GM21737 (cell line): ENCODE measurements around the gene CD34.
A peak's percentile ranks its signal among the peaks of the same experiment; 100 is the strongest.
"Not testable (repeated sequence)": the region's sequence is repeated elsewhere in the genome, so short reads cannot be mapped to it uniquely, and the experiment has no call there.

Experiments
- ATAC-seq: cut with Tn5 transposase; IDR thresholded peaks from one replicate; pipeline ENCODE4 v1.9.1; 2021; ENCODE audit warnings: mild to moderate bottlenecking, moderate library complexity; ENCODE audit not compliant: unreplicated experiment

Gene CD34, protein sequence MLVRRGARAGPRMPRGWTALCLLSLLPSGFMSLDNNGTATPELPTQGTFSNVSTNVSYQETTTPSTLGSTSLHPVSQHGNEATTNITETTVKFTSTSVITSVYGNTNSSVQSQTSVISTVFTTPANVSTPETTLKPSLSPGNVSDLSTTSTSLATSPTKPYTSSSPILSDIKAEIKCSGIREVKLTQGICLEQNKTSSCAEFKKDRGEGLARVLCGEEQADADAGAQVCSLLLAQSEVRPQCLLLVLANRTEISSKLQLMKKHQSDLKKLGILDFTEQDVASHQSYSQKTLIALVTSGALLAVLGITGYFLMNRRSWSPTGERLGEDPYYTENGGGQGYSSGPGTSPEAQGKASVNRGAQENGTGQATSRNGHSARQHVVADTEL

DNA sequence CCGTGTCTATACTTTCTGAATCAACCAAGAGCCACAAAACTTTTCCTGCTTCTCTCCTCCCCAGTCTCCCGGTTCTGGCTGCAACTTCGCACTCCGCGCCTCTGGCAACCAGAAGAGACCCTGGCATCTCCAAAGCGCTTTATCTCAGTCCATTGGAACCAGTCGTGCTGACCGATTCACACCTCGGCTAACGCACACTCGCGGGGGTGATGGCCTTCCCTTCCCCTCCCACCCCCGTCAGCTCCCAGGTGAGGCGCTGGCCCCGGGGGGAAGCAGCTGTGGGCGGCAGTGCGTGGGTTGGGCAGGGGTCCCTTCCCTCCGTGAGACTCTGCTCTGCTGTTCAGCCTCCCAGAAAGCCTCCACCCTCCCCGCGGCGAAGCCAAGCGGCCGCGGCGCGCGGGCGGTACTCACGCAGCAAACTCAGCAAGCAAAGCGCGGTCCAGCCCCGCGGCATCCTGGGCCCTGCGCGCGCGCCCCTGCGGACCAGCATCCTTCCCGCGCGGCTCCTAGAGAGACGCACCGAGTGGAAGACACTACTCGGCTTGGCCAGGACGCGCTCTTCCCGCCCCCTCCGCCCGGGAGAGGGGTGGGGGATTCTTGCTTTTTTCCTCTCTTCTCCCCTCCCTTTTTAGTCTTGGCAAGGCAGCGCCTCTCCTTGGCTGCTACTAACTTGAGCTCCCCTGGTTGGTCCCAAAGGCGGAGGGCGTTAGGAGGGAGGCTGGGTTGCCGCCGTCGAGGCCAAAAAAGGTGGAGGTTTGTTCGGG, at the start of gene CD34:
Gene CD34, minus strand, starts transcription at position 535 of the 764 bp plus-strand sequence. Its CDS starts 45 bp downstream, at position 490.
- no peak for ATAC-seq

DNA sequence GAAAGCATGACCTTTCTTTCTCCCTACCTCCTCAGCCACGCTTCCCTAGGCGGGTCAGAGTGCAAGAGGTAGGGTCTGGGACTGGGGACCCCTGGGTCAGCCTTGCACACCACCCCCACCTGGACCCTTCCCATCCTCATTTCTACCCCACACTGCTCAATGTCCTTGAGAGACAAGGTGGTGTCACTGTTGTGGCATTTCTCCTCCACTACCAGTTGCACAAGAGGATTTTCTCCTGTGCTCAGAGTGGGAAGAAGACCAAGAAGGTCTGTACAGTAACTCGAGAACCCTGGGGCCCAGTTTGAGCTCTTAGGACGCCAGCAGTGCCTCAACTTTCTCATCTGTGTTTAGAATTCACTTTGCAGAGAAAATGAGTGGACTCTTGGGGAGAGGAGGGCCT, 49.4 kb upstream of the CD34 start:
- no peak for ATAC-seq

DNA sequence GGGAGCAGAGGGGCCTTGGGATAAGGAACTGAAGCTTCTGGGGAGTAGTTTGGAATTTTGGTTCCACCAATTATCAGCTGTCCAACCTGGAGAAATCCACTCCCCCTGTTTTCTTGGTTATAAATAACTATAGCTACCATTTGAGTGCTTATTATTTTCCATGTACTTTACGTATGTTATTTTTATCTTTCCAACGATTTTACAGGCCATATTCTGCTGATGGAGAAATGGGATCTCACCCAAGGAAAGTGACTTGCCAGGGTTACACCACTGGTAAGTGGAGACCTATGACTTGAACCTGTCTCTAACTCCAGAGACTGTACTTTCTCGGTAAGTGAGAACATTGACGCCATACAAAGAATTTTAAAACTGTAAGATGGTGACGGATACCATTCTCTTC, 49.0 kb upstream of the CD34 start:
- ATAC-seq = no peak

DNA sequence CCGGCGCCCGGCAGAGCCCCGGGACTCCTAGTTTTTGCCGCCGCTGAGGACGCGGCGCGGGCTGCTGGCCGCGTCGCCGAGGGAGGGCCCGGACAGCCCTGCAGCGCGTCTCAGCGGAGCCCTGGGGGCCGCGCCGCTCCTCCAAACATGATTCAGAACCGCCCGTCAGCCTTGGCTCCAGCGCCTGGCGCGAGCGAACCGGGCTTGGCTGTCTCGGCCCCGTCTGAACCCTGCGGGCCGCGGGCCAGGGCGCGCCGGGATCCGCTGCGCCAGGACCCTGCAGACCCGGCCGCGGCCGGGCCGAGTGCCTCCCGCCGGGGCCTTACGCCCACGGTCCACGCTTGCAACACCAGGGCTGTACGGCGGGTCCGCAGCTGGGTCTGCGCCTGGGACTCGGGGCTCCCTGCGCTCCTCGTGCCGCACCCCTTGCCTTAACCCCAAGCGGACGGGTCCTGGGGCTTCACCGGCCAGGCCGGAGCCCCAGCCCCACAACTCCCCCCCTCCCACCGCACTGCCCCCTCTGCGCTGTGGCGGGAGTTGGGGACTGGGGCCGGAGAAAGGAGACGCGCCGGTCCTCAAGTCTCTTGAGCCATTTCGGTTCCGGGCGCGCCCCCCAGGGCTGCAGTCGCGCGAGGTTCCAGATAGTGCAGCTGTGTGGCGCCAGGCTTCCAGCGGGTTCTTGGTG, 48.4 kb upstream of the CD34 start:
- no peak for ATAC-seq

DNA sequence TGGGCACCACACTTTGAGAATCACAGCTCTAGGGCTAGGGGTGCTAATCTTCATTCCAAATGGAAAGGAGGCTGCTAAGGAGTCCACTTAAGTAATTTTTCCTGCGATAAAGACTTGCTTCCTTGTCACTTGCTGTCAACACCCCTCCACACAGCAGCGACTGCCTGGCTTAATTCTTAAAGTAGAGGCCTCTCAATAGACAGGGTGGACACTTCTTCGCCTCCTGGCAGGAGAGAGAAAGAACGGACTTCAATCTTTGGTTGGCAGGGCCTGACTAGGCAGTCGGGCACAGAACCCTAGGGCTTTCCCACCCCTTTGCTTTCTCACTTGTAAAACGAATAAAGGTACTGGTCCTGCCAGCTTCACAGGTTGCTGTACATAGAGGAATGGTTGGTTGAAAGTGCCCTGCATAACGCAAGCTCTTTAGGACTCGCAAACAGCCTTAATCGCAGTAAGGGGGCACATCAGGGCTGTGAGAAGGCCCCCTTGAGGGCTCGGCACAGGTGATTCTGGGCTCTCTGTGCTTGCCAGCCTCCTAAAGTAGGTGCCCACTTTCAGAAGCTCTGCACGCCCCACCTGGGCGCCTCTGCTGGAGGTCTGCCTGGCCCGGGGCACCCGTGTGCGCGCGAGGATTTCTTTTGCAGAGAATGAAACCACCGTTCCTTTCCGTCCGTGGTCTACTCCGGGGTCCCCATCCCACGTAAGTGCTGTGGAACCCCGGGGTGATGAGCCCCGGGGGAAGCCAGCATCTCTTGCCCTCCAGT, 47.6 kb upstream of the CD34 start:
- no peak for ATAC-seq

DNA sequence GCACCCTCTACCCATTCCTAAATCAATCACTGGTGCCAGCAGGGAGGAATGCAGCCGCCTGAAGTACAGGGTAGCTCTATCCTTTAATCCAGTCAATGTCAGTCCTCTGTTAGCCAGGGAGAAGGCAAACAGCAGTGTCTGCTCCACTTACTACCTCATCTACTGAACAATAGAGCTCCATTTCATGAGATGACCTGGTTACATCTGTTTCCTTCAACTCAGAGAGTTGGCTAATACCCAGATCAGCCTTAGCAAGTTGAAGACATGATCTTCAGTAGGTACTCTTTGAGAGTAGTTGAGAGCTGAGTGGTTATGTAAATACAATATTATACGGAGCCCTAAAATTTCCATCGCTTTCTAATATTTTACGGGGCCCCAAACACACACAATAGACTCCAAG, 46.1 kb upstream of the CD34 start:
- no peak for ATAC-seq

DNA sequence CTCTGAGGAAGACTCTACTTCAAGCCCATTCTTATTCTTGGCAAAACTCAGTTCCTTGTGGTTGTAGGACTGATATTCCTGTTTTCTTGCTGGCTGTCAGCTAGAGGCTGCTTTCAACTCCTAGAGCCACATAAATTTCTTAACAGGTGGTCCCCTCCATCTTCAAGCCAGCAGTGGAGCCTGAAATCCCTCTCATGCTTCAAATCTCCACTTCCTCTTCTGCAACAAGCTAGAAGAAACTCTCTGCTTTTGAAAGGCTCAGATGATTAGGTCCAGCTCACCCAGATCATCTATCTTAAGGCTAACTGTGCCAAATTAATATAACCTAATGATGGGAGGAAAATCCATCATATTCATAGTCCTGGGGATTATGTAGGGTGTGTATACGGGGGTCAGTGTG, 43.2 kb upstream of the CD34 start:
- no peak for ATAC-seq

DNA sequence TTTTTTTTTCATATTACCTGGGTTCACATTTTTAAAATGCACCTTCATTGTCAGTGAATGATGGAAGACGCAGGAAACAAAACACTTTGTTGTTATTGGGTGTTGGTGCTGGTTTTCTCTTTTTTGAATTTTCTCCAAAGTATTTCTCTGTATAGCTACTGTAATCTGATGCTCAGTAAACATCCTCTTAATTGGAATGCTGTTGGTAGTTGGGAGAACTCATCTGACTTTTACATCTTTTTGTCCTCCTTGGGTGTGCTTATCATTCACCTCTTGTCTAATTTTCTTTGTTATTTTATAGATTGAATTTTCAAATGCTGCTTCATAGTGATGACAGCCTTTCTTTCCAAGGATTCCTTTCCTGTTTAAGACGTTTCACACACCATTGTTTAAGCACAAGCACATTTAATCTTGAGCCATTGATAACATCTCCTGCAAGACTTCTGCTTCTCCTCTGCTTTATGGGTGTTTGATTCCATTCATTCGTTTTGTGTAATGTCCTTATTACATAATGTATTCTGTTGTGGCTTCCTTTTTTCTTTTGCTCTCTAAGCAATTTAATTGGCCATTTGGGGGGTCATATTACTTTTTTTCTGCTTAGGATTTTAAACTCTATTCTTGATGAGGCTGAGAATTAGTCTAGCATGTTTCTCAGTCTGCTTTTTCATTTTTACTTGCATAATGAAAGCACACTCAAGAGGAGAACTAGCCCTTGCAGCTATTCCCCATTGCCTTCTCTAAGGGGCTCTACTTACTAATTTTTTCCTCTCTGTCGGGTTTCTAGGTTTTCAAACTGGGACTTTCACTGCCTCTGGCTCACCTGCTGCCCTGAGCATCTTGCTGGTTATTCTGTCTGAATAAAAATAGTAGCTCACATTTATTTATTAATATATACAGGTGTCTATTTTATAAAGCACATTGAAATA, 42.0 kb upstream of the CD34 start:
- no peak for ATAC-seq

DNA sequence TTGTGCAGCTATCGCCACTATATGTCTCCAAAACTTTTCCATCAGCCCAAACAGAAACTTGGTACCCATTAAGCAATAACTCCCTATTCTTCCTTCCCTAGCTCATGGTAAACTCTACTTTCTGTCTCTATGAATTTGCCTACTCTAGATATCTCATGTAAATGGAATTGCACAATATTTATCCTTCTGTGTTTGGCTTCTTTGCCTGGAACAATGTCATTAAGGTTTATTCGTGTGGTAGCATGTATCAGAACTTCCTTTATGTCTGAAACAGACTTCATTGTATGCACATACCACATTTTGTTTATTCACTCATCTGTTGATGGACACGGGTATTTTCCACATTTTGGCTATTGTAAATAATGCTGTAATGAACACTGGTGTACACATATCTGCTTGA, 40.7 kb upstream of the CD34 start:
- ATAC-seq = no peak

DNA sequence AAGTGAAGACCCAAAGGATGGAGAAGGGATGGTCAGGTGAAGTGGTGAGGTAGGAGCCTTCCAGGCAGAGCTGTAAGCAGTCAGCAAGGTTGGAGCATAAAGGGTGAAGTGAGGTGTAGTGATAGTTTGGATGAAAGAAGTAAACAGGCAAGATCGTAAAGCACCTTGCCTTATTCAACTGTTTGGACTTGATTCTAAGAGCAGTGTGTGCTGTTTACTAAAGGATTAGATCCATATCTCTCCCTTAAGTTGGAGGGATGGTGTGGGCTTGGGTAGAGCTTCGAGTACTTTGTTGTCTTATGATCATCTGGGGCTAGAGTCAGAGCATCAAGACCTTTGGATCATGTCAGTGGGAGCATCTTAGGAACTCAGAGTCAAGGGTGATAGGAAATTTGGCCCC, 39.8 kb upstream of the CD34 start:
- ATAC-seq = no peak

DNA sequence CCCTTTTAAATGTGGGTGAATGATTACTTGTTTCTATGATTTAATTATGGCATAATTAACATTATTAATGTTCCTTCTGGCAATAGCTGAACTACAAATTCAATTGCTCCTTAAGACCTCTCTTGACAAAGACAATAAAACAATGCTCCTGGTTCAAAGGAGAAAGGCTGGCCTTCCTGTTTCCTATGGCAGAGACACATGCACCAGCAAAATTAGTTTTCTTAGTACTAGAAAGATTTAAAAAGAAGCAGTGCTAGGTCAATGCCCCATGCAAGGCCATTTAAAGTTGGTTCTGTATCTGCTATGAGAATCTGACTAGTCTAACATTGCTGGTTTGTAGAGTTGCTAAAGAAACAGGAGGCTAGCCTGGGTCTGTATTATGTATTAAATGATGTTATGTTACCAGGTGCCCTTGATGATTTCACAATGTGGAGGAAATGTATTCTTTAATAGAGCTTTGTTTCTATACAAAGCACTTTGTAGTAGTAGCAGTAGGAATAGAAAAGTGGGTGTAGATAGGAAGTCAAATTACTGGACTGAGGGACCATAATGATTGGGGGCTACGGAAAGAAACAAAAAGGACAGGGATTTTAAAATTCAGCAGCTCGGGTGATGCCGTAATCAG, 38.8 kb upstream of the CD34 start:
- no peak for ATAC-seq

DNA sequence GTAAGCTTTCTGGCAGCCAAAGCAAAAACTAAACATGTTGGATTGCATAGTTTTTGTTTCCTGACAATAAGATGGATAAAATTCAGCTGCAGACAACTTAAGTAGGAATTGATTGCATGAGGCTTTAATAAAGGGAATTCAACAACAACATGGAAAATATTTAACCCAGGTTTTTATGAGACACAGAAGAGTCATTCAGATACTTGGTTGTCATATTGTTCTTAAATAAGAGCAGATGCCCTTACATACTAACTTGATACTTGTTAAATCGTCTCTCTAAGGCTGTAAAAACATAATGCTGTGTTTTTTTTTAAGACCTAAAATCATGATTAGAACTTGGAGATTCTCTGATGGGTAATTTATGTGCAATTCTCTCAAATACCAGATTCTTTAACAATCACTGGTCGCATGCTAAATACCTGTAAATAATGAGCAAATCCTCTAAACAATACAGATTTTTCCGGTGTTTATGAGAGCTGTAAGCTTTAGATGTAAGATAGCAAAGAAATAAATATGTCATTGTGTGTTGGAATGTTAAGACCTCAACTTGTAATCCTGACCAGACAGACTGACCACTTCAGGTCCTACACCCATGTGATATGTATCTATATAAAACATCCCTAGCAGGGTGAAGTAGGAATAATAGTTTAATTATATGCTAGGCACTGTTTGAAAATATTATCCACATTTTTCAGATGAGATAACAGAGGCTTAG, 37.8 kb upstream of the CD34 start:
- ATAC-seq = no peak

DNA sequence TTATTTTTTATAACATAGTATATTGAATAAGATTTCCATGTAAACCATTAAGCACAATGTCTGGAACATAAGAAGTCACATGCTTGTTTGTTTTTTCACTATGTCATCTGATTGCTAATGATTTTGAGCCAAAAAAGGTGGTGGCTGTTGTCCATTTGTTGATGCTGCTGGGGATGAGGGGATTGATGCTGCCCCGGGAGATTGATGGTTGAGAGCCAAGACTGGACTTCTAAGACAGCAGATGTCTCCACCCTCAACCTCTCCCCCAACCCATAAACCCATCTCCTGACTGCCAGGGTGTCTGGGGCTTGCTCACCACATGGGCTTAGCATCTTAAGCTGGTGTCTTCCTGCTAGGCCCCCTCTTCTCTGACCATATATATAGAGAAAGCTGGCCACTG, 35.8 kb upstream of the CD34 start:
- no peak for ATAC-seq

DNA sequence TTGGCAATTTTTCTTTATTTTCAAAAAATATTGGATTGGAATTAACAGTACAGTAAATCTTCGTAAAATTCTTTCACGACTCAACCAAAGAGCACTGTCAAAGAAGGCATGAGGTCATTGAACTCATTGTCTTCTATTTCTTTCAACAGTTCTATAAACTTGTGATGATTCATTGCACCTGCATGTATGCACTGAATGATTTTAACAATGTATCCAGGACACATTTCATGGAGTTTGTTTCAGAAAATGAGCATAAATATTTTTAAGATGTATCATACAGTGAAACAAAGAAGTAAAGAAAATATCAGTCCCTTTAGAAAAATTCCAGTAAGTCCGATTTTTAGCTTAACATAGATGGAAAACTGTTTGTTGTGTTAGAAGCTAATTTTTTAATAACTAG, 33.6 kb upstream of the CD34 start:
- no peak for ATAC-seq

DNA sequence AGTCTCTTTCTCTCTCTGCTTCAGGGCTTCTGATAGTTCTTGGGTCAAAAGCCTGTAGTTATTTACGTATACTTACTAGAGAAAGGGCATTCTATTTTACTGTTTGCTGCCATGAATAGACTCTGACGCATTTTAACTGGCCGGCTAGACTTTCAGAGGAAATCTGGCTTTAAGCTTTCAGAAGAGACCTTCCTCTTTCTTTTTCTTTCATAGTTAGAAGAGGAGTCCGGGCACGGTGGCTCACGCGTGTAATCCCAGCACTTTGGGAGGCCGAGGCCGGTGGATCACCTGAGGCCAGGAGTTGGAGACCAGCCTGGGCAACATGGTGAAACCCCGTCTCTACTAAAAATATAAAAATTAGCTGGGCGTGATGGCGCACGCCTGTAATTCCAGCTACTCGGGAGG, 31.4 kb upstream of the CD34 start:
- not testable (repeated sequence) for ATAC-seq

DNA sequence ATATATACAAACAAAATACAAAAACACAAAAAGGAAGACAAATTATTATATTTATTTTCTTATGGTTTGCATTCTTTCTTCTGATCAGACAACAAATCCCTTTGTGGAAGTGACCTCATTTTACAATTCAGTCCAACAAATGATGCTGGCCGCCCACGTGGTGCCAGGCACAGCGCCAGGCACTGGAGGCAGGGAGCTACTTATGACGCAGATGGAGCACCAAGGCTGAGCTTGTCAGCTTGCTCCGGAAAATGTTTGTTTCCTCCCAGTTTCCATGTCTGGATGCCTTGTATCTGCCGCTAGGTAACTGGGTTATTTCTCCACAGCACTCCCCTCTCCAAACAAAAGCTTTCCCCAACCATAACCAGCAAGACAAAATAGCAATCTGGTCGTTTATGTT, 30.7 kb upstream of the CD34 start:
- no peak for ATAC-seq

DNA sequence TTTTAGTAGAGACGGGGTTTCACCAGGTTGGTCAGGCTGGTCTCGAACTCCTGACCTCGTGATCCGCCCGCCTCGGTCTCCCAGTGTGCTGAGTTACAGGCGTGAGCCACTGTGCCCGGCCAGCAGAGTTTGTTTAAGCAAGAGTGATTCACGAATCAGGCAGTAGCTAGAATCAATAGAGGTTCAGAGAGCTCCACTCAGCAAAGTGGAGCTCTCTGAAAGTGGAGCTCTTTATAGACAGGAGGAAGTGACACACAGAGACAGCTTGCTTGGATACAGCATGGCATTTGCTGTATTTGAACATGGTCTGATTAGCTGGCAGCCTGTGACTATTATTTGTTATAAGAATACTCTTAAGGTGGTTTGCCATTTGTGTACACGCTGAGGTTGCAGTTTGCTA, 27.1 kb upstream of the CD34 start:
- ATAC-seq = no peak

DNA sequence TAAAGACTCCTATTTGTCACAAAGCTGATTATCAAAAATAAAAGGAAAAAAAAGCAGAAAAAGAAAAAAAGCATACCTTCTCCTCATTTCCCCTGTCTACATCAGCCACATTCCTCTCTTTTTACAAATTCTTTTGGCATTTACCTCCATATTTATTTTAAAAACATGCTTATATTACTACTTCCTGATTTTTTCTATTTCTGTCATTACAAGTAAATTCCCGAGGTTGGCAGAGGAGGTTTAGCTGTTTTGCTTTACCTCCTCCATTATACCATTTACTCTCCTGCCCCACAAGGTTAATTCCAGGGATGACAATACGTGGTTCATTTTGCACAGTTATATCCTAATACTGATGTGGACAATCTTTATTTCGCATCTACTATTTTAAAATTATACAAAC, 26.3 kb upstream of the CD34 start:
- ATAC-seq = no peak

DNA sequence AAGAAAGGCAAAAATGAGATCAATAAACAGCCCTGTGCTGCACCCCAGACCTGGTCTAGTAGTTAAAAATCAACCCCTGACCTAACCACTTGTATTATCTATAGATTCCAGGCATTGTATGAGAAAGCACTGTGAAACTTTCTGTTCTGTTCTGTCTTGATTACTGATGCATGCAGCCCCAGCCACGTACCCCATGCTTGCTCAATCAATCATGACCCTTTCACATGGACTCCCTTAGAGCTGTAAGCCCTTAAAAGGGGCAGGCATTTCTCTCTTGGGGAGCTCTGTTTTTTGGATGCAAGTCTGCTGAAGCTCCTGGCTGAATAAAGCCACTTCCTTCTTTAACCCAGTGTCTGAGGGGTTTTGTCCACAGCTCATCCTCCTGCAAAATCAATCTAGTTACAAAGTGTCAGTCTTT, 24.2 kb upstream of the CD34 start:
- ATAC-seq = peak; percentile 98
